HepG2 (cell line): Measurements from ENCODE around the gene PDE4D. TPM values are rescaled to one million over a fixed set of nuclear protein-coding genes. Genes with fewer than 3 reads are reported as not detected.

Source experiments
- ATAC-seq: fragments of 200-7000 bp; cut with Tn5 transposase; 3 replicates; pipeline ENCODE4 v1.9.1; 2020; ENCODE audit warnings: mild to moderate bottlenecking, moderate library complexity
- BruUV-seq: library from RNA; stranded (reverse); fragments of 400-500 nt; replicated peaks from 2 replicates; lab custom pipeline; 2021; lab: Mats Ljungman, UMichigan
- CTCF ChIA-PET: fragments of 300-600 bp; formaldehyde crosslinking; extraction: SDS; loops from one replicate; lab custom pipeline; 2021; ENCODE audit warnings: low total read pairs, inconsistent platforms, low intra/inter-chr PET ratio; lab: Yijun Ruan, JAX
- POLR2A ChIA-PET: fragments of 350-600 bp; sonication (Branson Sonifier 250); formaldehyde crosslinking; loops from one replicate; lab custom pipeline; 2020; ENCODE audit warnings: antibody characterized with exemption, inconsistent platforms; lab: Yijun Ruan, JAX
- DNase-seq: peaks from one replicate; pipeline ENCODE4 v3.0.0-alpha.2; 2015; ENCODE audit warnings: low spot score
- FAIRE-seq: peaks from 3 replicates; lab custom pipeline; 2011; peaks lifted over from hg19 to GRCh38; lab: Jason Lieb, UNC
- H2AFZ ChIP-seq: one replicate; pipeline ENCODE4 v1.6.1; 2011; ENCODE audit warnings: low read length, inconsistent platforms
- H3K27ac ChIP-seq: fragments of 300-600 bp; 3 replicates; pipeline ENCODE4 v1.8.0; 2011; ENCODE audit warnings: mixed run types, mild to moderate bottlenecking, mixed read lengths, low read length, inconsistent platforms; ENCODE audit not compliant: insufficient read depth; ENCODE audit errors: extremely low read length
- H3K27me3 ChIP-seq, 2 experiments: fragments of 200-600 bp in 1 of 2; 2 replicates in 1 of 2; 3 replicates in 1 of 2; pipeline versions ENCODE4 v1.6.0 to v1.8.0; 2011; ENCODE audit warnings: low read length in 2 of 2, mild to moderate bottlenecking in 2 of 2, moderate library complexity in 2 of 2, inconsistent platforms in 1 of 2; ENCODE audit not compliant: insufficient read depth in 2 of 2, control insufficient read depth in 1 of 2
- H3K36me3 ChIP-seq, 2 experiments: fragments of 200-600 bp in 1 of 2; replicated peaks in 1 of 2; 2 replicates in 1 of 2; 3 replicates in 1 of 2; pipeline versions ENCODE4 v1.5.1 to v1.8.0; 2011; ENCODE audit warnings: low read length in 2 of 2, inconsistent platforms in 1 of 2; ENCODE audit not compliant: insufficient read depth in 2 of 2, control insufficient read depth in 1 of 2
- H3K4me1 ChIP-seq: 2 replicates; pipeline ENCODE4 v1.5.1; 2012; ENCODE audit warnings: low read length, inconsistent platforms; ENCODE audit not compliant: insufficient read depth
- H3K4me2 ChIP-seq: 2 replicates; pipeline ENCODE4 v1.6.0; 2011; ENCODE audit warnings: low read depth, low read length, inconsistent platforms
- H3K4me3 ChIP-seq, 3 experiments: fragments of 200-600 bp in 1 of 3; sonication (generic), shearing (Covaris generic) in 1 of 3; replicated peaks in 1 of 3; 2 replicates each; pipeline ENCODE4 v1.5.1; 2011 to 2016; ENCODE audit warnings: low read length in 3 of 3, inconsistent platforms in 2 of 3, low read depth in 2 of 3, mild to moderate bottlenecking in 2 of 3, control low read depth in 1 of 3, mixed read lengths in 1 of 3; ENCODE audit not compliant: insufficient read depth in 1 of 3
- H3K79me2 ChIP-seq: one replicate; pipeline ENCODE4 v1.6.1; 2011; ENCODE audit warnings: low read length, inconsistent platforms; ENCODE audit not compliant: insufficient read depth
- H3K9ac ChIP-seq: 2 replicates; pipeline ENCODE4 v1.6.0; 2011; ENCODE audit warnings: mild to moderate bottlenecking, low read depth, low read length, inconsistent platforms; ENCODE audit not compliant: insufficient read depth
- H3K9me3 ChIP-seq: 2 replicates; pipeline ENCODE4 v1.5.1; 2012; ENCODE audit warnings: mild to moderate bottlenecking, low read length
- H4K20me1 ChIP-seq: 2 replicates; pipeline ENCODE4 v1.6.0; 2011; ENCODE audit warnings: inconsistent platforms, mild to moderate bottlenecking, low read length, moderate library complexity; ENCODE audit not compliant: insufficient read depth
- AKNA ChIP-seq: sonication (generic); formaldehyde crosslinking; IDR thresholded peaks from 2 replicates; pipeline ENCODE4 v1.4.0; 2020; ENCODE audit warnings: missing genetic modification reagents, borderline replicate concordance
- FOXA1 ChIP-seq, 2 experiments: fragments of 450-650 bp in 1 of 2; sonication (generic) in 1 of 2; formaldehyde crosslinking in 1 of 2; IDR thresholded peaks; 2 replicates each; pipeline versions ENCODE4 v1.4.0 to v1.6.1; 2016 to 2020; ENCODE audit warnings: missing genetic modification reagents in 1 of 2
- HDAC2 ChIP-seq: sonication (generic); formaldehyde crosslinking; IDR thresholded peaks from 2 replicates; pipeline ENCODE4 v1.4.0; 2020; ENCODE audit warnings: missing genetic modification reagents
- HMG20B ChIP-seq: conservative IDR thresholded peaks from 2 replicates; pipeline ENCODE4 v1.6.1; 2016; ENCODE audit warnings: missing genetic modification reagents, missing compliant biosample characterization
- JUNB ChIP-seq: sonication (generic); formaldehyde crosslinking; IDR thresholded peaks from 2 replicates; pipeline ENCODE4 v1.8.0; 2022; ENCODE audit warnings: missing genetic modification reagents, mild to moderate bottlenecking, borderline replicate concordance
- MBNL3 ChIP-seq: fragments of 250-450 bp; sonication (Bioruptor Pico); conservative IDR thresholded peaks from 2 replicates; pipeline ENCODE4 v1.8.0; 2022; ENCODE audit warnings: mild to moderate bottlenecking, inconsistent platforms
- MXD1 ChIP-seq: sonication (generic); formaldehyde crosslinking; IDR thresholded peaks from 2 replicates; pipeline ENCODE4 v1.4.0; 2020; ENCODE audit warnings: mild to moderate bottlenecking, missing genetic modification reagents
- PATZ1 ChIP-seq: sonication (generic); formaldehyde crosslinking; IDR thresholded peaks from 2 replicates; pipeline ENCODE4 v1.4.0; 2020; ENCODE audit warnings: missing genetic modification reagents
- SMYD3 ChIP-seq: sonication (generic); formaldehyde crosslinking; IDR thresholded peaks from 2 replicates; pipeline ENCODE4 v1.8.1; 2023; ENCODE audit warnings: mild to moderate bottlenecking, missing genetic modification reagents
- ZMAT5 ChIP-seq: sonication (generic); formaldehyde crosslinking; IDR thresholded peaks from 2 replicates; pipeline ENCODE4 v1.5.0; 2020; ENCODE audit warnings: mild to moderate bottlenecking, low read depth, missing genetic modification reagents, borderline replicate concordance
- ZNF839 ChIP-seq: sonication (generic); formaldehyde crosslinking; IDR thresholded peaks from 2 replicates; pipeline ENCODE4 v1.4.0; 2020; ENCODE audit warnings: missing genetic modification reagents, mild to moderate bottlenecking, borderline replicate concordance
- WGBS: methylation state at CpG from one replicate; pipeline ENCODE4 v1.1.6; 2017; ENCODE audit warnings: low lambda C conversion rate; 5-methylcytosine and 5-hydroxymethylcytosine counted together
- in situ Hi-C: cut with HindIII; loops from 2 replicates; pipeline ENCODE4 v1.10.0; 2017; ENCODE audit warnings: low pct_unique_long_range_greater_than_20kb; ENCODE audit not compliant: extremely low pct_ligation_motif_present
- intact Hi-C: fragments of 100-400 bp; cut with micrococcal nuclease; formaldehyde crosslinking; loops from one replicate; pipeline ENCODE4 v1.10.0; 2022; ENCODE audit not compliant: unreplicated experiment
- polyA plus RNA-seq, 8 experiments: library from polyadenylated mRNA; depleted of rRNA in 3 of 8; stranded (reverse) in 7 of 8; unstranded in 1 of 8; fragments of >200 nt; fragmentation: Illumina TruSeq in 4 of 8; extraction: Trizol in 4 of 8; gene quantifications; 2 replicates each; pipeline versions ENCODE4 v1.2.1 to v1.2.3, GENCODE V29; 2011 to 2016; ENCODE audit warnings: low read depth in 4 of 8, missing spikeins in 1 of 8, mixed read lengths in 1 of 8; ENCODE audit not compliant: insufficient read depth in 1 of 8
- total RNA-seq, 5 experiments: library from RNA; depleted of rRNA; stranded (reverse); fragments of >200 nt; fragmentation: Illumina TruSeq; extraction: Trizol; gene quantifications; 2 replicates each; pipeline ENCODE4 v1.2.3, GENCODE V29; 2016; ENCODE audit warnings: low read depth in 1 of 5

The PDE4D gene
- total and polyA plus RNA-seq, 2 of the 13 experiments (the other 11 are each of a cell fraction or from before 2014, with no cell fraction given): 7.0 to 12.2 TPM

GRCh38 chr5:59790376-59790775 lies 103.2 kb downstream of the PDE4D start:
- Histone ChIP-seq H3K9me3 (no peaks in the 10 kb centered on the region), H4K20me1 (no peaks in the 10 kb centered on the region), H3K27ac (no peak overlapping the region), H3K9ac (no peak overlapping the region), H3K4me3 (no peak overlapping the region), H2AFZ (no peak overlapping the region), H3K36me3 (no peaks in the 10 kb centered on the region), H3K27me3 (no peaks in the 10 kb centered on the region), H3K79me2 (no peaks in the 10 kb centered on the region), H3K4me2 (no peak overlapping the region), H3K4me1 (no peaks in the 10 kb centered on the region)
- in situ Hi-C loops: no loop called here
- intact Hi-C loops: no loop called here
- FAIRE-seq (no peak), DNase-seq (no peak), ATAC-seq (no peak)
- no peak for TF ChIP-seq HDAC2 (CRISPR knock-in tag)
- no peak for TF ChIP-seq ZMAT5 (CRISPR knock-in tag)
- TF ChIP-seq HMG20B (CRISPR knock-in tag): no peak
- no peak for TF ChIP-seq AKNA (CRISPR knock-in tag)
- TF ChIP-seq SMYD3 (CRISPR knock-in tag): no peak
- TF ChIP-seq ZNF839: no peak
- TF ChIP-seq PATZ1: no peak
- no peak for TF ChIP-seq JUNB (CRISPR knock-in tag)
- no peak for TF ChIP-seq MXD1 (CRISPR knock-in tag)
- no peak for TF ChIP-seq FOXA1 (IDR thresholded peaks at IDR 0.05)
- no peak for TF ChIP-seq FOXA1 (CRISPR knock-in tag; IDR thresholded peaks at IDR 0.05)
- TF ChIP-seq MBNL3 (CRISPR knock-in tag): no peak
- ChIA-PET POLR2A (no interaction called here), CTCF (no interaction called here)
- BruUV-seq: no TSS peak
- WGBS: 75% methylated on average over 7 of the region's 7 CpGs
